A673 (cell line): ENCODE data around the gene MMEL1.

Source experiments
- CTCF ChIP-seq: fragments of 300-800, 200-600 bp; sonication (generic); conservative IDR thresholded peaks from 2 replicates; pipeline ENCODE4 v1.5.1; 2017; ENCODE audit warnings: low read depth, mild to moderate bottlenecking, antibody characterized with exemption, low read length, moderate library complexity, mixed read lengths
- EZH2 ChIP-seq: fragments of 200-600 bp; sonication (generic); IDR thresholded peaks from 2 replicates; pipeline ENCODE4 v1.6.1; 2017; ENCODE audit warnings: borderline replicate concordance, low read depth, mild to moderate bottlenecking, mixed read lengths, antibody characterized with exemption, low read length; ENCODE audit not compliant: poor library complexity, severe bottlenecking

GRCh38 chr1:2633366-2633935, 635 bp upstream of the MMEL1 start:
- TF ChIP-seq CTCF (no peak), EZH2 (no peak)
